Measurements from ENCODE around the gene SMIM31.

DNA sequence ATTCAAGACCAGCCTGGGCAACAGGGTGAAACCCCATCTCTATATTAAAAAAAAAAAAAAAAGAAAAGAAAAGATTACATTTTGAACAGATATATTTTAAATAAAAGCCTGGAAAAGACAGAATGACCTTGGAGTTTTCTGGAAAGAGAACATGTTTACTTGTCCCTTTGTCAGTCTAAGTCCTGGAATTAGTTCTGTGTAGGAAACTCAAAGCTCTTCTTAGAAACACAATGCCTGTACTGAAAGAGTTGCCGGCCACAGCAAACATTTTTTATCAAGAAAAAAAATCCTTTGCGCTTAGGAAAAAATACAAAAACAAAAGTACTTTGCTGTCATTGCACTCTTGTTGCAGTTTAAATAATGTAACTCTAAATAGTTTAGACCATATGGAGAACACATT, 59.6 kb downstream of the SMIM31 start:
- TF ChIP-seq POLR2A (IDR thresholded peaks at IDR 0.05): no peak
- TF ChIP-seq, protein P1, sequence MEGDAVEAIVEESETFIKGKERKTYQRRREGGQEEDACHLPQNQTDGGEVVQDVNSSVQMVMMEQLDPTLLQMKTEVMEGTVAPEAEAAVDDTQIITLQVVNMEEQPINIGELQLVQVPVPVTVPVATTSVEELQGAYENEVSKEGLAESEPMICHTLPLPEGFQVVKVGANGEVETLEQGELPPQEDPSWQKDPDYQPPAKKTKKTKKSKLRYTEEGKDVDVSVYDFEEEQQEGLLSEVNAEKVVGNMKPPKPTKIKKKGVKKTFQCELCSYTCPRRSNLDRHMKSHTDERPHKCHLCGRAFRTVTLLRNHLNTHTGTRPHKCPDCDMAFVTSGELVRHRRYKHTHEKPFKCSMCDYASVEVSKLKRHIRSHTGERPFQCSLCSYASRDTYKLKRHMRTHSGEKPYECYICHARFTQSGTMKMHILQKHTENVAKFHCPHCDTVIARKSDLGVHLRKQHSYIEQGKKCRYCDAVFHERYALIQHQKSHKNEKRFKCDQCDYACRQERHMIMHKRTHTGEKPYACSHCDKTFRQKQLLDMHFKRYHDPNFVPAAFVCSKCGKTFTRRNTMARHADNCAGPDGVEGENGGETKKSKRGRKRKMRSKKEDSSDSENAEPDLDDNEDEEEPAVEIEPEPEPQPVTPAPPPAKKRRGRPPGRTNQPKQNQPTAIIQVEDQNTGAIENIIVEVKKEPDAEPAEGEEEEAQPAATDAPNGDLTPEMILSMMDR (IDR thresholded peaks at IDR 0.05): no peak
